Large intestine (tissue), 3 donors: Measurements from ENCODE around the gene CDK12. TPM values are rescaled to one million over a fixed set of nuclear protein-coding genes. Genes with fewer than 3 reads are reported as not detected.
"Not testable (repeated sequence)": the region's sequence is repeated elsewhere in the genome, so short reads cannot be mapped to it uniquely, and the experiment has no call there.

ENCODE experiments used
- DNase-seq, 2 donors: peaks; one replicate each; pipeline versions ENCODE4 v3.0.0 to v3.0.0-alpha.2; 2013
- H3K27ac ChIP-seq: one replicate; pipeline ENCODE4 v1.5.1; 2013; ENCODE audit warnings: low read length
- H3K27me3 ChIP-seq: 2 replicates; pipeline ENCODE4 v1.6.1; 2013; ENCODE audit warnings: low read length; ENCODE audit not compliant: control insufficient read depth, insufficient read depth
- H3K36me3 ChIP-seq: 2 replicates; pipeline ENCODE4 v1.6.1; 2013; ENCODE audit warnings: low read length; ENCODE audit not compliant: control insufficient read depth, insufficient read depth
- H3K4me1 ChIP-seq: one replicate; pipeline ENCODE4 v1.6.1; 2013; ENCODE audit warnings: low read length; ENCODE audit not compliant: control insufficient read depth, insufficient read depth
- H3K4me3 ChIP-seq: one replicate; pipeline ENCODE4 v1.5.1; 2013; ENCODE audit warnings: low read length
- H3K9me3 ChIP-seq: one replicate; pipeline ENCODE4 v1.6.1; 2013; ENCODE audit warnings: mild to moderate bottlenecking, low read depth, low read length, moderate library complexity; ENCODE audit not compliant: control insufficient read depth
- WGBS: methylation state at CpG from one replicate; pipeline ENCODE4 v1.1.5; 2013; ENCODE audit warnings: low lambda C conversion rate; ENCODE audit not compliant: insufficient coverage; 5-methylcytosine and 5-hydroxymethylcytosine counted together
- polyA plus RNA-seq: library from polyadenylated mRNA; unstranded; fragments of 120-200 nt; gene quantifications from one replicate; pipeline ENCODE4 v1.2.1, GENCODE V29; 2013

The CDK12 gene
- polyA plus RNA-seq, 1 donor = 45.9 TPM

GRCh38 chr17:39544361-39544760 lies 83.1 kb downstream of the CDK12 start:
- Histone ChIP-seq H3K36me3 (peaks cover 27% of the 10 kb centered on the region), H3K4me1 (peaks cover 11% of the 10 kb centered on the region)
- not testable (repeated sequence) for H3K27ac ChIP-seq, H3K9me3 ChIP-seq, DNase-seq, H3K27me3 ChIP-seq, H3K4me3 ChIP-seq
- WGBS = 91% methylated on average over 4 of the region's 12 CpGs

GRCh38 chr17:39547713-39548478 lies 86.6 kb downstream of the CDK12 start:
- DNase-seq = peak in 1 of 2 donors; percentile 48
- no CpG with 5 or more reads among the region's 5 CpGs for WGBS
- Histone ChIP-seq H3K27ac (no peak overlapping the region), H3K27me3 (no peaks in the 10 kb centered on the region), H3K9me3 (no peaks in the 10 kb centered on the region), H3K4me1 (peaks cover 11% of the 10 kb centered on the region), H3K4me3 (no peak overlapping the region), H3K36me3 (peaks cover 60% of the 10 kb centered on the region)

DNA sequence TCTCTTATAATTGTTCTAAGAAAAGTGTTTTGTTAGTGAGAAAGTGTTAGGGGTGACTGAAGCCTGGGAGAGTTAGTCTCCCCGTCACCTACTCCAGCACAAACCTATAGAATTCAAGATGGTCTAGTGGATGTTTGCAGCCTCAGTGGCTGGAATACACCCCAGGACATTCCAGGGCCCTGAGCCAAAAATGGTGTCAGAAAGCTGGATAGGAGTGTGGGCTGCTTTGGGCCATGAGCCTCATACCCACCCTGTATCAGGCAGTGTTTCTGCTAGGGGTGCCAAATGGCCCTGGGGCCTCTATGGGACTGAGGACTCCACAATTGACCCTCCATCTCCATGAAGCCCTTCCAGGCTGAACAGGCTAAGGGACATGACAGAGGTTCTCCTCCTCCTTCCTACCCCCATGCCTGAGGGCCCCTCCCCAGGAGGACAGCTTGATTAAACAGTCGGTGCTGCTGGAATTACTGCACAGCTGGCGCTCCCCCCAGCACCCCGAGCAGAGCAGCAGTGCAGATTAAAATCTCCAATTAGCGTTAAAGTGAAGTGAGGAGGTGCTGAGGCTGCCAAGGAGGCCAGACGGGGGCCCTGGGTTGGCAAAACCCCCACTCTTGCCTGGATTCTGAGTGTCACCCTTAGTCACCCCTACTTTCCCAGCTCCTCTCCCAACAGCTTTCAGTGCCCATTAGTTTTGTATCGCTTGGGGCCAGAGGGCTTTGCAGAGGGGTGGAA lies 87.4 kb downstream of the CDK12 start:
- no peak overlapping the region for H3K4me3 ChIP-seq

GRCh38 chr17:39549747-39550573 lies 88.7 kb downstream of the CDK12 start:
- no peak for DNase-seq
- Histone ChIP-seq H3K36me3 (peaks cover 76% of the 10 kb centered on the region), H3K9me3 (no peaks in the 10 kb centered on the region), H3K4me1 (no peaks in the 10 kb centered on the region), H3K4me3 (no peak overlapping the region), H3K27me3 (no peaks in the 10 kb centered on the region), H3K27ac (no peak overlapping the region)
- no CpG with 5 or more reads among the region's 6 CpGs for WGBS

More for the DNA sequence above, 87.4 kb downstream of the CDK12 start:
- H3K27ac ChIP-seq = no peak overlapping the region
- peaks cover 68% of the 10 kb centered on the region for H3K36me3 ChIP-seq
- H3K9me3 ChIP-seq = no peaks in the 10 kb centered on the region
- no peaks in the 10 kb centered on the region for H3K27me3 ChIP-seq
- no CpG with 5 or more reads among the region's 7 CpGs for WGBS
- DNase-seq = no peak
- H3K4me1 ChIP-seq = peaks cover 4% of the 10 kb centered on the region

GRCh38 chr17:39551879-39552278 lies 90.6 kb downstream of the CDK12 start:
- no CpG with 5 or more reads among the region's 1 CpG for WGBS
- no peak overlapping the region for H3K4me3 ChIP-seq

GRCh38 chr17:39553341-39553945 lies 92.2 kb downstream of the CDK12 start:
- no CpG with 5 or more reads among the region's 2 CpGs for WGBS
- H3K4me3 ChIP-seq = no peak overlapping the region
- no peak overlapping the region for H3K27ac ChIP-seq
- H3K4me1 ChIP-seq = no peaks in the 10 kb centered on the region
- peaks cover 78% of the 10 kb centered on the region for H3K36me3 ChIP-seq
- H3K27me3 ChIP-seq = no peaks in the 10 kb centered on the region
- no peak for DNase-seq
- H3K9me3 ChIP-seq = no peaks in the 10 kb centered on the region

More at GRCh38 chr17:39551879-39552278, 90.6 kb downstream of the CDK12 start:
- Histone ChIP-seq H3K4me1 (no peaks in the 10 kb centered on the region), H3K27ac (no peak overlapping the region), H3K27me3 (no peaks in the 10 kb centered on the region), H3K9me3 (no peaks in the 10 kb centered on the region), H3K36me3 (peaks cover 82% of the 10 kb centered on the region)
- no peak for DNase-seq

- H3K27me3 ChIP-seq = no peaks in the 10 kb centered on the region
- no peak for DNase-seq
- peaks cover 64% of the 10 kb centered on the region for H3K36me3 ChIP-seq
- no peak overlapping the region for H3K4me3 ChIP-seq
- no peaks in the 10 kb centered on the region for H3K9me3 ChIP-seq
- no CpG with 5 or more reads among the region's 2 CpGs for WGBS
- H3K4me1 ChIP-seq = no peaks in the 10 kb centered on the region
- no peak overlapping the region for H3K27ac ChIP-seq
Measured at GRCh38 chr17:39555368-39555767, 94.1 kb downstream of the CDK12 start.

DNA sequence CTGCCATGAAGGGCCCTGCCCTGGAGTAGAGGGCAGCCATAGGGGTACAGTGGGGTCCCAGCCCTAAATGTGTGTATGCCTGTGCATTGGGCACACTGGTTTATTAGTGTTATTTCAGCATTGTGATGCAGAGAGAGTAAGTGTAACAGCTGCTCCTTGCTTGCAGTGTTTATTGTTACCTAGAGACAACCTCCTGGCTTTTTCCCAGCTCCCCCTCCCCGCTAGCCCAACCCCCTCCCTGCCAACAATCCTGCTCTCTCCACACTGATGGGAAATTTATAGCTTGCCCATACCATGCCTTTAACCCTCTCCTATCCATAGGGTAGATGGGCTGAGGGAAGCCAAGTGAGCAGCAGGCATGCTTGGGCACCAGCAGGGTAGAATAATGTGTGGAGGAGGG lies 95.1 kb downstream of the CDK12 start:
- WGBS = no CpG with 5 or more reads among the region's 1 CpG
- no peak overlapping the region for H3K4me3 ChIP-seq
- H3K36me3 ChIP-seq = peaks cover 54% of the 10 kb centered on the region
- no peaks in the 10 kb centered on the region for H3K9me3 ChIP-seq
- DNase-seq = no peak
- no peaks in the 10 kb centered on the region for H3K4me1 ChIP-seq
- H3K27ac ChIP-seq = no peak overlapping the region
- H3K27me3 ChIP-seq = no peaks in the 10 kb centered on the region

DNA sequence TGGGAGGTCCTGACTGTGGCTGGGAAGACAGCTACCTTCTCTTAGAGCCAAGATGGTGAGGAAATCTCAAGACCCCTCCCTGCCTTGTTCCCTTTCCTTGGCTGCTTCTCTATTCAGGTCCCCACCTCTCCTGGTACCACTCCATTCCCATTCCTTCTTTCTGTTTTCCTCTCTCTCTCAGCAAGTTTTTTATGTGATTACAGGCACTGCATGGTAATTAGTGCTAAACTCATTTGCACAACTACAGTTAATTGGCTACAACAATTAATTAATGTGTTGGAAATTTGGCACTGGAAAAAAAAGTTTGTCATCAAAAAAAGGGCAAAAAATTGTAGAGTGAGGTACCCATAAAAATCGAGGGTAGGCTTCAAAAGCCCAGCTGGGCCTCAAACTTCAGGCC lies 101.1 kb downstream of the CDK12 start:
- no peak overlapping the region for H3K4me3 ChIP-seq
- H3K36me3 ChIP-seq = peaks cover 23% of the 10 kb centered on the region
- no peaks in the 10 kb centered on the region for H3K27me3 ChIP-seq
- 80% methylated on average over 1 of the region's 1 CpG for WGBS
- H3K4me1 ChIP-seq = no peaks in the 10 kb centered on the region
- no peak overlapping the region for H3K27ac ChIP-seq
- no peak for DNase-seq
- H3K9me3 ChIP-seq = no peaks in the 10 kb centered on the region

- Histone ChIP-seq H3K27me3 (no peaks in the 10 kb centered on the region), H3K9me3 (no peaks in the 10 kb centered on the region), H3K36me3 (peaks cover 28% of the 10 kb centered on the region), H3K4me3 (no peak overlapping the region), H3K4me1 (no peaks in the 10 kb centered on the region), H3K27ac (no peak overlapping the region)
- 33% methylated on average over 1 of the region's 7 CpGs for WGBS
- no peak for DNase-seq
Measured at GRCh38 chr17:39562976-39563375, 101.7 kb downstream of the CDK12 start.
